Liver (tissue), 9 donors: ENCODE results near the gene SMIM10L2A. TPM values are rescaled to one million over a fixed set of nuclear protein-coding genes. Genes with fewer than 3 reads are reported as not detected.

Source experiments
- DNase-seq: peaks from one replicate; pipeline ENCODE4 v3.0.0-alpha.2; 2017; ENCODE audit warnings: low spot score
- H3K27ac ChIP-seq, 2 donors: one replicate each; pipeline ENCODE4 v1.7.0; 2013; ENCODE audit warnings: inconsistent platforms in 2 of 2, low read length in 2 of 2, control low read depth in 1 of 2, low read depth in 1 of 2, mild to moderate bottlenecking in 1 of 2
- H3K27me3 ChIP-seq, 4 donors: one replicate each; pipeline versions ENCODE4 v1.6.1 to v1.7.0; 2013; ENCODE audit warnings: low read length in 3 of 4, inconsistent platforms in 1 of 4, mild to moderate bottlenecking in 1 of 4, moderate library complexity in 1 of 4; ENCODE audit not compliant: control insufficient read depth in 4 of 4, insufficient read depth in 4 of 4
- H3K36me3 ChIP-seq, 4 donors: one replicate each; pipeline versions ENCODE4 v1.6.1 to v1.7.0; 2013; ENCODE audit warnings: low read length in 3 of 4, mild to moderate bottlenecking in 3 of 4, low read depth in 1 of 4, moderate library complexity in 1 of 4; ENCODE audit not compliant: control insufficient read depth in 4 of 4, insufficient read depth in 3 of 4
- H3K4me1 ChIP-seq, 4 donors: one replicate each; pipeline versions ENCODE4 v1.6.1 to v1.7.0; 2013; ENCODE audit warnings: low read length in 3 of 4, mild to moderate bottlenecking in 3 of 4, moderate library complexity in 1 of 4; ENCODE audit not compliant: control insufficient read depth in 4 of 4, insufficient read depth in 4 of 4
- H3K4me3 ChIP-seq, 3 donors: one replicate each; pipeline versions ENCODE4 v1.6.1 to v1.7.0; 2013; ENCODE audit warnings: low read length in 3 of 3, control low read depth in 1 of 3, low read depth in 1 of 3, mild to moderate bottlenecking in 1 of 3
- H3K9ac ChIP-seq, 2 donors: one replicate each; pipeline ENCODE4 v1.7.0; 2013; ENCODE audit warnings: low read length in 2 of 2, mild to moderate bottlenecking in 2 of 2, moderate library complexity in 2 of 2, control low read depth in 1 of 2, low read depth in 1 of 2
- H3K9me3 ChIP-seq, 4 donors: one replicate each; pipeline versions ENCODE4 v1.6.1 to v1.7.0; 2013; ENCODE audit warnings: low read length in 3 of 4; ENCODE audit not compliant: control insufficient read depth in 4 of 4
- ATF3 ChIP-seq: IDR thresholded peaks from 2 replicates; pipeline ENCODE4 v1.6.1; 2016; ENCODE audit warnings: antibody characterized with exemption
- CTCF ChIP-seq: fragments of 150-350 bp; IDR thresholded peaks from 2 replicates; pipeline ENCODE4 v1.5.1; 2017; ENCODE audit warnings: improper control_type of control experiment, low read depth, low read length; ENCODE audit not compliant: missing input control
- EGR1 ChIP-seq, 2 donors: IDR thresholded peaks; 2 replicates each; pipeline ENCODE4 v1.6.1; 2016 to 2018; ENCODE audit warnings: antibody characterized with exemption in 2 of 2, low read depth in 2 of 2
- FOXA1 ChIP-seq: IDR thresholded peaks from 2 replicates; pipeline ENCODE4 v1.6.1; 2016; ENCODE audit warnings: antibody characterized with exemption
- FOXA2 ChIP-seq: IDR thresholded peaks from 2 replicates; pipeline ENCODE4 v1.6.1; 2016; ENCODE audit warnings: antibody characterized with exemption
- GABPA ChIP-seq, 2 donors: IDR thresholded peaks in 1 of 2; conservative IDR thresholded peaks in 1 of 2; 2 replicates each; pipeline ENCODE4 v1.6.1; 2016; ENCODE audit warnings: antibody characterized with exemption in 2 of 2, mild to moderate bottlenecking in 1 of 2, moderate library complexity in 1 of 2
- HNF4A ChIP-seq, 2 donors: conservative IDR thresholded peaks; 2 replicates each; pipeline ENCODE4 v1.6.1; 2016; ENCODE audit warnings: antibody characterized with exemption in 2 of 2, mild to moderate bottlenecking in 2 of 2
- HNF4G ChIP-seq: IDR thresholded peaks from 2 replicates; pipeline ENCODE4 v1.6.1; 2016; ENCODE audit warnings: antibody characterized with exemption
- JUND ChIP-seq, 2 donors: IDR thresholded peaks; 2 replicates each; pipeline ENCODE4 v1.6.1; 2016; ENCODE audit warnings: antibody characterized with exemption in 2 of 2
- MAX ChIP-seq: IDR thresholded peaks from 2 replicates; pipeline ENCODE4 v1.6.1; 2016; ENCODE audit warnings: antibody characterized with exemption
- NR2F2 ChIP-seq: IDR thresholded peaks from 2 replicates; pipeline ENCODE4 v1.6.1; 2016; ENCODE audit warnings: antibody characterized with exemption
- RAD21 ChIP-seq, 2 donors: IDR thresholded peaks; 2 replicates each; pipeline ENCODE4 v1.6.1; 2016; ENCODE audit warnings: antibody characterized with exemption in 2 of 2, mild to moderate bottlenecking in 2 of 2
- REST ChIP-seq: IDR thresholded peaks from 2 replicates; pipeline ENCODE4 v1.6.1; 2016; ENCODE audit warnings: antibody characterized with exemption, mild to moderate bottlenecking
- RXRA ChIP-seq, 2 donors: IDR thresholded peaks; 2 replicates each; pipeline ENCODE4 v1.6.1; 2017 to 2018; ENCODE audit warnings: antibody characterized with exemption in 2 of 2, mild to moderate bottlenecking in 1 of 2
- SP1 ChIP-seq: IDR thresholded peaks from 2 replicates; pipeline ENCODE4 v1.6.1; 2018; ENCODE audit warnings: antibody characterized with exemption, mild to moderate bottlenecking
- TAF1 ChIP-seq: conservative IDR thresholded peaks from 2 replicates; pipeline ENCODE4 v1.6.1; 2016; ENCODE audit warnings: antibody characterized with exemption, mild to moderate bottlenecking
- YY1 ChIP-seq: IDR thresholded peaks from 2 replicates; pipeline ENCODE4 v1.6.1; 2016; ENCODE audit warnings: antibody characterized with exemption, mild to moderate bottlenecking
- ZBTB33 ChIP-seq: IDR thresholded peaks from 2 replicates; pipeline ENCODE4 v1.6.1; 2016; ENCODE audit warnings: antibody characterized with exemption
- WGBS: extraction: QIAGEN DNeasy Blood & Tissue Kit; methylation state at CpG from one replicate; pipeline ENCODE4 v1.1.7; 2013; 5-methylcytosine and 5-hydroxymethylcytosine counted together
- polyA plus RNA-seq, 2 donors: library from polyadenylated mRNA; stranded (reverse) in 1 of 2; unstranded in 1 of 2; fragments of 200-250 nt in 1 of 2; fragments of >200 nt in 1 of 2; fragmentation: Nextera tagmentation in 1 of 2; extraction: Ambion mirVana in 1 of 2; gene quantifications; one replicate each; pipeline versions ENCODE4 v1.2.1 to v1.2.3, GENCODE V29; 2013 to 2015
- total RNA-seq, 2 donors: library from RNA; depleted of rRNA; stranded (reverse); fragments of >200 nt; gene quantifications; one replicate each; pipeline ENCODE4 v1.2.3, GENCODE V29; 2014
- donor health status: healthy.
- donor health status: healthy.
- donor health status: healthy.
- donor health status: healthy.
- donor health status: healthy.

The SMIM10L2A gene
- total and polyA plus RNA-seq, 4 donors, result 0.07 to 0.98 (median 0.13) TPM

- Histone ChIP-seq H3K4me1 (no peaks in the 10 kb centered on the region), H3K9ac (no peak overlapping the region), H3K9me3 (no peaks in the 10 kb centered on the region), H3K27ac (no peak overlapping the region), H3K36me3 (no peaks in the 10 kb centered on the region), H3K4me3 (no peak overlapping the region), H3K27me3 (no peaks in the 10 kb centered on the region)
- no peak for TF ChIP-seq MAX
- no peak for TF ChIP-seq ZBTB33
- no peak for TF ChIP-seq HNF4G
- no peak for TF ChIP-seq JUND (IDR thresholded peaks at IDR 0.05)
- no peak for TF ChIP-seq HNF4A (conservative IDR thresholded peaks at IDR 0.05)
- no peak for TF ChIP-seq GABPA (IDR thresholded peaks at IDR 0.05 in 1 of 2, conservative IDR thresholded peaks at IDR 0.05 in 1 of 2)
- TF ChIP-seq EGR1 (IDR thresholded peaks at IDR 0.05; ENCODE audit: low read depth in 2 of 2), result no peak
- no peak for TF ChIP-seq CTCF
- TF ChIP-seq FOXA1, result no peak
- TF ChIP-seq REST, result no peak
- TF ChIP-seq NR2F2, result no peak
- TF ChIP-seq RAD21 (IDR thresholded peaks at IDR 0.05), result no peak
- TF ChIP-seq FOXA2, result no peak
- no peak for TF ChIP-seq YY1
- no peak for TF ChIP-seq ATF3
- no peak for TF ChIP-seq TAF1
- TF ChIP-seq SP1, result no peak
- no peak for TF ChIP-seq RXRA (IDR thresholded peaks at IDR 0.05)
- 91% methylated on average over 28 of the region's 28 CpGs for WGBS
- no peak for DNase-seq
These were observed 16.4 kb downstream of the SMIM10L2A start for GRCh38 chrX:135437867-135438733.
